Brain microvascular endothelial cell (primary cell): ENCODE data around the gene KCMF1.
"Not testable (repeated sequence)": the region's sequence is repeated elsewhere in the genome, so short reads cannot be mapped to it uniquely, and the experiment has no call there.

Experiments
- DNase-seq: peaks from one replicate; pipeline ENCODE4 v3.0.0-alpha.2; 2020
- H3K27ac ChIP-seq: fragments of 250-450 bp; sonication (Bioruptor Pico); 2 replicates; pipeline ENCODE4 v1.5.1; 2020; ENCODE audit warnings: mild to moderate bottlenecking, moderate library complexity
- H3K27me3 ChIP-seq: fragments of 250-450 bp; sonication (Bioruptor Pico); replicated peaks from 2 replicates; pipeline ENCODE4 v1.5.1; 2020; ENCODE audit warnings: mild to moderate bottlenecking
- H3K36me3 ChIP-seq: fragments of 250-450 bp; sonication (Bioruptor Pico); replicated peaks from 2 replicates; pipeline ENCODE4 v1.5.1; 2020; ENCODE audit warnings: mild to moderate bottlenecking
- H3K4me3 ChIP-seq: 2 replicates; pipeline ENCODE4 v1.5.1; 2011; ENCODE audit warnings: low read depth, mild to moderate bottlenecking, control low read depth, low read length, moderate library complexity
- in situ Hi-C: cut with HindIII; loops from 2 replicates; pipeline ENCODE4 v1.10.0; 2017; ENCODE audit warnings: low sequenced_read_pairs, low pct_ligation_motif_present
- TF ChIP-seq, protein P1 (sequence below): IDR thresholded peaks from 2 replicates; pipeline ENCODE4 v1.5.1; 2011; ENCODE audit warnings: low read depth, mild to moderate bottlenecking, moderate library complexity, low read length, control low read depth, inconsistent platforms; ENCODE audit errors: missing control alignments

KCMF1 gene

DNA sequence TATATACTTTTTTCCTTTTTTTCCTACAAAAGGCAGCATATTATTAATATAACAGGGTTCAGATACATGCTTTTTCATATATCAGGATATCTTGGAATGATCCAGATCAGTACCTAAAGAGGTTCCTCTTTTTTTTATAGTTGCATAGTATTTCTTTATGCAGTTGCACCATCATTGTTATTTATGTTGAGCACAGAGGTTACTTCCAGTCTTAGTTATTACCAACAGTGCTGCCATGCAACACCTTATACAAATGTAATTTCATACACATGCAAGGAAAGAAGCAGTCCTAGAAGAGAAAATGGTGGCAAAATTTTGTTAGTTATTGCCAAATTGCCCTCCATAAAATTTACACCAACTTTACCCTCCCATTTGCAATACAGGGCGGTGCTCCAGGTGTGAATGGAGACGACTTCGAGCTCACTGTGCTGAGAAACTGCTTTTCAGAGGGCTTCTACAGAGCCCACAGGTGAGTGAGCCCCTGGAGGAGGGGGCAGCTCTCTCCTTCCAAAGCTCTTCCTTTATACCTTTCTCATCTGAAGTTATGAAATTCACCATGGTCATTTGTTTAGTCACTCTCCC, 30.0 kb upstream of the KCMF1 start:
- Histone ChIP-seq H3K27ac (no peak overlapping the region), H3K36me3 (no peaks in the 10 kb centered on the region), H3K27me3 (no peaks in the 10 kb centered on the region), H3K4me3 (no peak overlapping the region)
- TF ChIP-seq, protein P1, sequence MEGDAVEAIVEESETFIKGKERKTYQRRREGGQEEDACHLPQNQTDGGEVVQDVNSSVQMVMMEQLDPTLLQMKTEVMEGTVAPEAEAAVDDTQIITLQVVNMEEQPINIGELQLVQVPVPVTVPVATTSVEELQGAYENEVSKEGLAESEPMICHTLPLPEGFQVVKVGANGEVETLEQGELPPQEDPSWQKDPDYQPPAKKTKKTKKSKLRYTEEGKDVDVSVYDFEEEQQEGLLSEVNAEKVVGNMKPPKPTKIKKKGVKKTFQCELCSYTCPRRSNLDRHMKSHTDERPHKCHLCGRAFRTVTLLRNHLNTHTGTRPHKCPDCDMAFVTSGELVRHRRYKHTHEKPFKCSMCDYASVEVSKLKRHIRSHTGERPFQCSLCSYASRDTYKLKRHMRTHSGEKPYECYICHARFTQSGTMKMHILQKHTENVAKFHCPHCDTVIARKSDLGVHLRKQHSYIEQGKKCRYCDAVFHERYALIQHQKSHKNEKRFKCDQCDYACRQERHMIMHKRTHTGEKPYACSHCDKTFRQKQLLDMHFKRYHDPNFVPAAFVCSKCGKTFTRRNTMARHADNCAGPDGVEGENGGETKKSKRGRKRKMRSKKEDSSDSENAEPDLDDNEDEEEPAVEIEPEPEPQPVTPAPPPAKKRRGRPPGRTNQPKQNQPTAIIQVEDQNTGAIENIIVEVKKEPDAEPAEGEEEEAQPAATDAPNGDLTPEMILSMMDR, result no peak
- no peak for DNase-seq
- in situ Hi-C loops, result no loop called here

DNA sequence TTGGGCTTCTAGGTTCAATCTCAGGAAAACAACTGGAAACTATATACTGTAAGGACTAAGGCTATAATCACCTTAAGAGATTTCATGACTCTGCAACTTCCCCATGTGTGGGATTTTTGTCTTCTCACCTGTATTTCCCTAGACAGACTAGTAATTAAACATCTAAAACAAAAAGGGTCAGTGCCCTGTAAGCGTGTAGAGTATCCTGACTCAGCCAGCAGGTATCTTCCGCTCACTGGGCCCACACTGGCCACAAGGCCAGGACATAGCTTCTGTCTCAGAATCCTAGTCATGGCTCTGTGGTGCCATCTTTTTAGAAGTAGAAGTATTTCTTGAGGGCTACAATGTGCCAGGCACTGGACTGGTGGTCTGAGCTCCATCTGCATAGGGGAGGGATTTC, 28.8 kb upstream of the KCMF1 start:
- no peak for DNase-seq
- no peaks in the 10 kb centered on the region for H3K36me3 ChIP-seq
- no peaks in the 10 kb centered on the region for H3K27me3 ChIP-seq
- no peak overlapping the region for H3K4me3 ChIP-seq
- H3K27ac ChIP-seq, result no peak overlapping the region
- TF ChIP-seq, protein P1, result no peak
- in situ Hi-C loops, result no loop called here

DNA sequence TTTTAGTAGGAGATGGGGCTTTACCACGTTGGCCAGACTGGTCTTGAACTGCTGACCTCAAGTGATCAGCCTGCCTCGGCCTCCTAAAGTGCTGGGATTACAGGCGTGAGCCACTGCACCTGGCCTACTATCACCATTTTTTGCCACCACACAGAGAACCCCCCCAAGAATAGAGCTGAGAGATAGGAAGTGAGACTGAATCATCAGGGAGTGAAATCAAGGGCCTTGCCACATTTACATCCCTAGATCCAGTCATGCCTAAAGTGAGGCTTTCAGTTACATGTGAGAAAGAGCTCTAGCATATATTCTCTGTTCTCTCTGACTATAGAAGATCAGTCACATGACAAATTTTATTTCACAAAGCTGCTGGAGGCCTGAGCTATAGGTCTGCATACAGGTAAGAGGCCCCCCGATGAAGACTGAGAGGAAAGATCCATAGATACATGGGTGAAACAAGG, 28.0 kb upstream of the KCMF1 start:
- in situ Hi-C loops, result no loop called here
- no peak overlapping the region for H3K27ac ChIP-seq
- no peak for DNase-seq
- TF ChIP-seq, protein P1, result no peak
- no peak overlapping the region for H3K4me3 ChIP-seq
- no peaks in the 10 kb centered on the region for H3K27me3 ChIP-seq
- no peaks in the 10 kb centered on the region for H3K36me3 ChIP-seq

DNA sequence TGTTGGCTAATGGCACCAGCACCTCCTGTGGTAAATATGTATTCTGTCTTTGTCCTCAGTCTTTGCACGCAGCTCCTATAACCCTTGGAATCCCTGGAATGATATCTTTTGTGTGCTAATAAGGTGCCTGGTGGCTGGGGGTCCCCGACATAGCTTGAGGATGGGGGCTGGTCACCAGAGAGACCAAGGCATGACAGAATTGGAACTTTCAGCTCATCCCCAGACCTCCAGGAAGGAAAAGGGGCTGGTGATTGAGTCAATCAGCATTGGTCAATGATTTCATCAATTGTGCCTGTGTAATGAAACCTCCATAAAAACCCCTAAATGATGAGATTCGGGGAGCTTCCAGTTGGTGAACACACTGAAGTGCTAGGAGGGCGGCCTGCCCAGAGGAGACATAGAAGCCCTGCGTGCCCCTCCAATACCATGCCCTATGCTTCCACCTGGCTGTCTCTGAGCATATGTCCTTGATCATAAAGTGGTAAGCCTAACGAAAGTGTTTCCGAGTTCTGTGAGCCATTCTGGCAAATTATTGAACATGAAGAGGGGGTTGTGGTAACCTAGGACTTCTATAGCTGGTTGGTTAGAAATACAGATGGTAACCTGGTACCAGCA, 26.6 kb upstream of the KCMF1 start:
- no peak overlapping the region for H3K27ac ChIP-seq
- TF ChIP-seq, protein P1, result no peak
- no peaks in the 10 kb centered on the region for H3K36me3 ChIP-seq
- no peaks in the 10 kb centered on the region for H3K27me3 ChIP-seq
- DNase-seq, result no peak
- in situ Hi-C loops, result no loop called here
- H3K4me3 ChIP-seq, result no peak overlapping the region

DNA sequence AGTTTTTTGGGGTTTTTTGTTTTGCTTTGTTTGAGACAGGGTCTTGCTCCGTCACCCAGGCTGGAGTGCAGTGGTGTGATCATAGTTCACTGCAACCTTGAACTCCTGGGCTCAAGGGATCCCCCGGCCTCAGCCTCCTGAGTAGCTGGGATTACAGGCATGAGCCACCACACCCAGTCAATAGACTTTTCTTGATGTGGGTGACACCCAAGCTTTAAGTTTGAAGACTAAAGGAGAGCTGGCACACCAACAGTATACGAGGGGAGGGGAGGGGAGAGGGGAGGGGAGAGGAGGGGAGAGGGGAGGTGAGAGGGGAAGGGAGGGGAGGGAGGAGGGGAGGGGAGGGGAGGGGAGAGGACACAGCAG, 25.1 kb upstream of the KCMF1 start:
- H3K27ac ChIP-seq, DNase-seq, H3K4me3 ChIP-seq, H3K36me3 ChIP-seq, H3K27me3 ChIP-seq, in situ Hi-C loops: not testable (repeated sequence)

DNA sequence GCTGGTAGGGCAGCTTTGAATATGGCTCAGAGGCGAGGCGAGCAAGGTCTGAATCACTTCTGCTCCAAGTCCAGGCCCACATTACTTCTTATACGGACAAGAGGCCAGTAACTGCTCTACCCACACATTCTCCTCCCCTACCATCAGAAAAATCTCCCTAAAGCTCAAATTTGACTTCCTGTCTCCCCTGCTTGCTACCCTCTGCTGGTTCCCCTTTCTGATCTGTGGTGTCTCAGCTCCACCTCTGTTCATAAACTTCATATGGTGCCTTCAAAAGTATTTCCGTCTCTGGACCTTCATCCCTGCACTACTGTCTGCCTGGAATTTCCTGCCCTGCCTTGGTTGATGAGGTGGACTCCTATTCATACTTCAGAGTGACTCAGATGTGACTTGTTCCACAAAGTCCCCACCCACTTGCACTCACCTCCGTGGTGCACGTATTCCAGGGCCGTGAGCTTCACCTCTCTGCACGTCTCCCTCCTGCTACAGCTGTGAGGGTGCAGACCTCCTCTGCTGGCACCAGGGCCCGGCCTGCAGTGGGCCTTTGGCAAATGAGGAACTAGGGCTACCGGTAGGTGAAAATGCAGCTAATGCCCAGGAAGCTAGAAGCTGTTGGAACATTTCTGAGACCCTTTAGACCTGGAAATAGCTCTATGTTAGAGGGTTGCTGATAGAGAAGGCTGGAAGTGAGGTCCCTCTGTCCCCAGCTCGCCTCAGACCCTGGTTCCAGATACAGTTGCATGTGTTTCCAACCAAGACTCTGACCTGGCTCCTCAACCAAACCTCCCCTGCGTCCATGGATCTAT, 24.6 kb upstream of the KCMF1 start:
- H3K36me3 ChIP-seq, result no peaks in the 10 kb centered on the region
- TF ChIP-seq, protein P1, result no peak
- peak; percentile 71 for DNase-seq
- H3K4me3 ChIP-seq, result no peak overlapping the region
- no peaks in the 10 kb centered on the region for H3K27me3 ChIP-seq
- in situ Hi-C loops, result no loop called here
- peak overlapping the region; percentile 73 for H3K27ac ChIP-seq
